Measurements from ENCODE around the gene TMPRSS15.

DNA sequence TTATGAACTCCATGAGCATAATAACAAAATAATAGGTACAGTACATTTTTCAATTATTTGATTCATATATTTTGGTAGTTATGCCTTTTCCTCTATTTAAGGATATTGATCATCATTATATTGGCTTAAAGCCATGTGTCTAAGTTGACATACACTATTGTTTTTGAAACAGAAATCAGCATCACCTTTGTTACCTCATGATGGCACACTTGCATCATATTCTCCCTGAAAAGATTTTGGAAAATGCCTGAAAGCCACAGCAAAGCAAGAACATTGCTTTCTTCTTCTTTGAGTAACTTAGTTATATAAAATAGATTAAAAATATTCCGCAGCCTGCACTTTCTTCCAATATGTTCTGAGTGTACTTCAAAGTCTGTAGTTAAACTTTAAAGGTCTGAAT lies 33.3 kb downstream of the TMPRSS15 start:
- TF ChIP-seq POLR2A (IDR thresholded peaks at IDR 0.05): no peak
- TF ChIP-seq CTCF (IDR thresholded peaks at IDR 0.05): no peak
